K562 (cell line): ENCODE results near the gene SH2D3A. TPM values are rescaled to one million over a fixed set of nuclear protein-coding genes. Genes with fewer than 3 reads are reported as not detected.

Experiments
- CBX5 ChIP-seq: IDR thresholded peaks from 2 replicates; pipeline ENCODE4 v1.6.1; 2014; ENCODE audit warnings: low read depth, borderline replicate concordance
- HNRNPH1 ChIP-seq: fragments of 200-400 bp; formaldehyde crosslinking; optimal IDR thresholded peaks from 2 replicates; pipeline ENCODE3; 2017; ENCODE audit warnings: low read depth, mild to moderate bottlenecking, low read length, moderate library complexity
- ILF3 ChIP-seq: fragments of 450-650 bp; IDR thresholded peaks from 2 replicates; pipeline ENCODE4 v1.6.1; 2018; ENCODE audit warnings: antibody characterized with exemption, mild to moderate bottlenecking, moderate library complexity, borderline replicate concordance
- NR2F6 ChIP-seq: fragments of 450-650 bp; formaldehyde crosslinking; IDR thresholded peaks from 2 replicates; pipeline ENCODE4 v1.4.0; 2020; ENCODE audit warnings: mild to moderate bottlenecking
- PHB2 ChIP-seq: fragments of 450-650 bp; IDR thresholded peaks from 2 replicates; pipeline ENCODE4 v1.6.1; 2017; ENCODE audit warnings: low read depth
- PURB ChIP-seq: sonication (generic); formaldehyde crosslinking; IDR thresholded peaks from 2 replicates; pipeline ENCODE4 v1.9.0; 2021; ENCODE audit warnings: low read depth, mild to moderate bottlenecking, missing genetic modification reagents
- RFX5 ChIP-seq: IDR thresholded peaks from 2 replicates; pipeline ENCODE4 v1.6.1; 2011; ENCODE audit warnings: low read depth, mild to moderate bottlenecking, improper control_type of control experiment, low read length
- SMARCA4 ChIP-seq: fragments of 450-650 bp; IDR thresholded peaks from 2 replicates; pipeline ENCODE4 v1.6.1; 2016
- ZNF12 ChIP-seq: sonication (generic); formaldehyde crosslinking; IDR thresholded peaks from 2 replicates; pipeline ENCODE4 v1.4.0; 2020; ENCODE audit warnings: mild to moderate bottlenecking, missing genetic modification reagents
- ZNF175 ChIP-seq: fragments of 200-800 bp; sonication (Bioruptor generic); IDR thresholded peaks from 2 replicates; pipeline ENCODE4 v1.6.1; 2016; ENCODE audit warnings: low read depth, mild to moderate bottlenecking, missing genetic modification characterization, missing compliant biosample characterization
- ZNF197 ChIP-seq: fragments of 200-800 bp; sonication (Bioruptor generic); IDR thresholded peaks from 2 replicates; pipeline ENCODE4 v1.6.1; 2016; ENCODE audit warnings: low read depth, missing genetic modification characterization, missing compliant biosample characterization
- ZNF408 ChIP-seq: fragments of 250-450 bp; sonication (Bioruptor Pico); IDR thresholded peaks from 2 replicates; pipeline ENCODE4 v1.4.0; 2020; ENCODE audit warnings: low read depth, mild to moderate bottlenecking, moderate library complexity
- ZNF644 ChIP-seq: fragments of 200-800 bp; sonication (Bioruptor generic); IDR thresholded peaks from 2 replicates; pipeline ENCODE4 v1.6.1; 2016; ENCODE audit warnings: low read depth, missing genetic modification characterization, missing compliant biosample characterization
- polyA plus RNA-seq, 8 experiments: library from polyadenylated mRNA; depleted of rRNA in 4 of 8; stranded (reverse) in 5 of 8; unstranded in 3 of 8; fragments of >200 nt; fragmentation: Nextera tagmentation in 2 of 8; fragmentation: Illumina TruSeq in 1 of 8; extraction: Ambion mirVana in 2 of 8; extraction: Trizol in 1 of 8; gene quantifications; 2 replicates each; pipeline versions ENCODE4 v1.2.1 to v1.2.3, GENCODE V29; 2011 to 2014; ENCODE audit warnings: inconsistent platforms in 1 of 8, missing spikeins in 1 of 8
- total RNA-seq, 7 experiments: library from RNA; depleted of rRNA in 6 of 7; stranded (reverse); fragments of >200 nt in 6 of 7; fragmentation: Illumina TruSeq in 2 of 7; extraction: Trizol in 2 of 7; gene quantifications; 2 replicates each; pipeline versions ENCODE4 v1.2.1 to v1.2.3, GENCODE V29; 2011 to 2021; ENCODE audit warnings: low replicate concordance in 1 of 7
- TF ChIP-seq, protein P1 (sequence below): sonication (generic); formaldehyde crosslinking; IDR thresholded peaks from 2 replicates; pipeline ENCODE4 v1.8.1; 2023; ENCODE audit warnings: mild to moderate bottlenecking, missing genetic modification reagents
- TF ChIP-seq, protein P2 (sequence below): sonication (generic); formaldehyde crosslinking; IDR thresholded peaks from 2 replicates; pipeline ENCODE4 v1.8.1; 2023; ENCODE audit warnings: missing genetic modification reagents, mild to moderate bottlenecking, borderline replicate concordance
- TF ChIP-seq, protein P3 (sequence below): sonication (generic); formaldehyde crosslinking; IDR thresholded peaks from 2 replicates; pipeline ENCODE4 v1.8.0; 2022; ENCODE audit warnings: mild to moderate bottlenecking, missing genetic modification reagents
- TF ChIP-seq, protein P4 (sequence below): sonication (generic); formaldehyde crosslinking; IDR thresholded peaks from 2 replicates; pipeline ENCODE4 v1.8.0; 2022; ENCODE audit warnings: missing genetic modification reagents, mild to moderate bottlenecking, moderate library complexity, borderline replicate concordance
- TF ChIP-seq, protein P5 (sequence below): sonication (generic); formaldehyde crosslinking; IDR thresholded peaks from 2 replicates; pipeline ENCODE4 v1.8.1; 2023; ENCODE audit warnings: mild to moderate bottlenecking, missing genetic modification reagents

Gene SH2D3A
- total and polyA plus RNA-seq, 9 of the 15 experiments (the other 6 are each of a cell fraction or from before 2014, with no cell fraction given) = 0.75 to 26.3 (median 8.9) TPM

DNA sequence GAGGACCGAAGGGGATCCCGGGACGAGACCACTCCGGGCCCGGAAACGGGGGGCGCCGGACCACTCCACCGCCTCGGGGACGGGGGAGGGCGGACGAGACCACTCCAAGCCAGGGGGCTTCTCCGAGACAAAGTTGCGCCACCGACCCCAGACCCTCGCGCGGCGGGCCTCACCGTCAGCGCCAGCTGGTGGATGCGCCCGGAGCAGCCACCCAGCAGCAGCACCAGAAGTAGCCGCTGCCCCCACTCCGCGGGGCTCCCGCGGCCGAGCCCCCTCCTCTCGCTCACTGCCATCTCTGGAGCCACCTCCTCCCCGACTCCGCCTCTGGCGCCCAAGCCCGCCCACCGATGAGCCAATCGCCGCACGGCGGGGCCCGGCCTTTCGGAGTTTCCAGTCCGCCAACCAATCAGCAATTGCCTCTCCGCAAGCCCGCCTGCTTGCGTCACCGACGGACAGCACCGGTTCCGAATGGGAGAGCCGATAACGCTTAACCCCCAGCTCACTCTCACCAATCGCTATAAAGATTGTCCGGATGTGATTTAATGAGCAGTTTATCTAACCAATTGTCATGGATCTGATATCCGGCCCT lies 29.9 kb downstream of the SH2D3A start, which contains the start of gene GPR108 (continued):
- TF ChIP-seq, protein P1, sequence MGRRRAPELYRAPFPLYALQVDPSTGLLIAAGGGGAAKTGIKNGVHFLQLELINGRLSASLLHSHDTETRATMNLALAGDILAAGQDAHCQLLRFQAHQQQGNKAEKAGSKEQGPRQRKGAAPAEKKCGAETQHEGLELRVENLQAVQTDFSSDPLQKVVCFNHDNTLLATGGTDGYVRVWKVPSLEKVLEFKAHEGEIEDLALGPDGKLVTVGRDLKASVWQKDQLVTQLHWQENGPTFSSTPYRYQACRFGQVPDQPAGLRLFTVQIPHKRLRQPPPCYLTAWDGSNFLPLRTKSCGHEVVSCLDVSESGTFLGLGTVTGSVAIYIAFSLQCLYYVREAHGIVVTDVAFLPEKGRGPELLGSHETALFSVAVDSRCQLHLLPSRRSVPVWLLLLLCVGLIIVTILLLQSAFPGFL = no peak
- no peak for TF ChIP-seq ZNF408 (CRISPR knock-in tag)
- TF ChIP-seq ZNF12 (CRISPR knock-in tag) = no peak
- TF ChIP-seq, protein P2, sequence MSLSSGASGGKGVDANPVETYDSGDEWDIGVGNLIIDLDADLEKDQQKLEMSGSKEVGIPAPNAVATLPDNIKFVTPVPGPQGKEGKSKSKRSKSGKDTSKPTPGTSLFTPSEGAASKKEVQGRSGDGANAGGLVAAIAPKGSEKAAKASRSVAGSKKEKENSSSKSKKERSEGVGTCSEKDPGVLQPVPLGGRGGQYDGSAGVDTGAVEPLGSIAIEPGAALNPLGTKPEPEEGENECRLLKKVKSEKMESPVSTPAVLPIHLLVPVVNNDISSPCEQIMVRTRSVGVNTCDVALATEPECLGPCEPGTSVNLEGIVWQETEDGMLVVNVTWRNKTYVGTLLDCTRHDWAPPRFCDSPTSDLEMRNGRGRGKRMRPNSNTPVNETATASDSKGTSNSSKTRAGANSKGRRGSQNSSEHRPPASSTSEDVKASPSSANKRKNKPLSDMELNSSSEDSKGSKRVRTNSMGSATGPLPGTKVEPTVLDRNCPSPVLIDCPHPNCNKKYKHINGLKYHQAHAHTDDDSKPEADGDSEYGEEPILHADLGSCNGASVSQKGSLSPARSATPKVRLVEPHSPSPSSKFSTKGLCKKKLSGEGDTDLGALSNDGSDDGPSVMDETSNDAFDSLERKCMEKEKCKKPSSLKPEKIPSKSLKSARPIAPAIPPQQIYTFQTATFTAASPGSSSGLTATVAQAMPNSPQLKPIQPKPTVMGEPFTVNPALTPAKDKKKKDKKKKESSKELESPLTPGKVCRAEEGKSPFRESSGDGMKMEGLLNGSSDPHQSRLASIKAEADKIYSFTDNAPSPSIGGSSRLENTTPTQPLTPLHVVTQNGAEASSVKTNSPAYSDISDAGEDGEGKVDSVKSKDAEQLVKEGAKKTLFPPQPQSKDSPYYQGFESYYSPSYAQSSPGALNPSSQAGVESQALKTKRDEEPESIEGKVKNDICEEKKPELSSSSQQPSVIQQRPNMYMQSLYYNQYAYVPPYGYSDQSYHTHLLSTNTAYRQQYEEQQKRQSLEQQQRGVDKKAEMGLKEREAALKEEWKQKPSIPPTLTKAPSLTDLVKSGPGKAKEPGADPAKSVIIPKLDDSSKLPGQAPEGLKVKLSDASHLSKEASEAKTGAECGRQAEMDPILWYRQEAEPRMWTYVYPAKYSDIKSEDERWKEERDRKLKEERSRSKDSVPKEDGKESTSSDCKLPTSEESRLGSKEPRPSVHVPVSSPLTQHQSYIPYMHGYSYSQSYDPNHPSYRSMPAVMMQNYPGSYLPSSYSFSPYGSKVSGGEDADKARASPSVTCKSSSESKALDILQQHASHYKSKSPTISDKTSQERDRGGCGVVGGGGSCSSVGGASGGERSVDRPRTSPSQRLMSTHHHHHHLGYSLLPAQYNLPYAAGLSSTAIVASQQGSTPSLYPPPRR (CRISPR knock-in tag) = no peak
- TF ChIP-seq CBX5 = no peak
- TF ChIP-seq, protein P3, sequence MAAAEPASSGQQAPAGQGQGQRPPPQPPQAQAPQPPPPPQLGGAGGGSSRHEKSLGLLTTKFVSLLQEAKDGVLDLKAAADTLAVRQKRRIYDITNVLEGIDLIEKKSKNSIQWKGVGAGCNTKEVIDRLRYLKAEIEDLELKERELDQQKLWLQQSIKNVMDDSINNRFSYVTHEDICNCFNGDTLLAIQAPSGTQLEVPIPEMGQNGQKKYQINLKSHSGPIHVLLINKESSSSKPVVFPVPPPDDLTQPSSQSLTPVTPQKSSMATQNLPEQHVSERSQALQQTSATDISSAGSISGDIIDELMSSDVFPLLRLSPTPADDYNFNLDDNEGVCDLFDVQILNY (CRISPR knock-in tag) = no peak
- no peak for TF ChIP-seq HNRNPH1
- no peak for TF ChIP-seq PURB
- TF ChIP-seq, protein P4, sequence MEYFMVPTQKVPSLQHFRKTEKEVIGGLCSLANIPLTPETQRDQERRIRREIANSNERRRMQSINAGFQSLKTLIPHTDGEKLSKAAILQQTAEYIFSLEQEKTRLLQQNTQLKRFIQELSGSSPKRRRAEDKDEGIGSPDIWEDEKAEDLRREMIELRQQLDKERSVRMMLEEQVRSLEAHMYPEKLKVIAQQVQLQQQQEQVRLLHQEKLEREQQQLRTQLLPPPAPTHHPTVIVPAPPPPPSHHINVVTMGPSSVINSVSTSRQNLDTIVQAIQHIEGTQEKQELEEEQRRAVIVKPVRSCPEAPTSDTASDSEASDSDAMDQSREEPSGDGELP = no peak
- TF ChIP-seq RFX5 = peak; percentile 56; the same call in 1 of the 2 replicates
- TF ChIP-seq ZNF644 = no peak
- no peak for TF ChIP-seq SMARCA4
- no peak for TF ChIP-seq PHB2
- TF ChIP-seq ILF3 = no peak; the same call in 1 of the 2 replicates
- no peak for TF ChIP-seq NR2F6 (CRISPR knock-in tag)
- TF ChIP-seq ZNF175 = no peak
- no peak for TF ChIP-seq ZNF197 (CRISPR knock-in tag)
- TF ChIP-seq, protein P5, sequence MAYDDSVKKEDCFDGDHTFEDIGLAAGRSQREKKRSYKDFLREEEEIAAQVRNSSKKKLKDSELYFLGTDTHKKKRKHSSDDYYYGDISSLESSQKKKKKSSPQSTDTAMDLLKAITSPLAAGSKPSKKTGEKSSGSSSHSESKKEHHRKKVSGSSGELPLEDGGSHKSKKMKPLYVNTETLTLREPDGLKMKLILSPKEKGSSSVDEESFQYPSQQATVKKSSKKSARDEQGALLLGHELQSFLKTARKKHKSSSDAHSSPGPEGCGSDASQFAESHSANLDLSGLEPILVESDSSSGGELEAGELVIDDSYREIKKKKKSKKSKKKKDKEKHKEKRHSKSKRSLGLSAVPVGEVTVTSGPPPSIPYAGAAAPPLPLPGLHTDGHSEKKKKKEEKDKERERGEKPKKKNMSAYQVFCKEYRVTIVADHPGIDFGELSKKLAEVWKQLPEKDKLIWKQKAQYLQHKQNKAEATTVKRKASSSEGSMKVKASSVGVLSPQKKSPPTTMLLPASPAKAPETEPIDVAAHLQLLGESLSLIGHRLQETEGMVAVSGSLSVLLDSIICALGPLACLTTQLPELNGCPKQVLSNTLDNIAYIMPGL (CRISPR knock-in tag) = no peak
